Activated naive CD4-positive, alpha-beta T cell treated with Interleukin-2 at 50 U/mL for 16 hours (primary cell): Measurements from ENCODE around the gene DGCR8.
A peak's percentile ranks its signal among the peaks of the same experiment; 100 is the strongest.

ENCODE experiments used
- DNase-seq: peaks from one replicate; pipeline ENCODE4 v3.0.0-alpha.2; 2020

The DGCR8 gene

GRCh38 chr22:20079745-20080444 is at the start of gene DGCR8:
TSS of gene DGCR8 (plus strand) at chr22:20080241. CDS start at chr22:20085964, 5,723 bp downstream.
- DNase-seq: peak; percentile 70

DNA sequence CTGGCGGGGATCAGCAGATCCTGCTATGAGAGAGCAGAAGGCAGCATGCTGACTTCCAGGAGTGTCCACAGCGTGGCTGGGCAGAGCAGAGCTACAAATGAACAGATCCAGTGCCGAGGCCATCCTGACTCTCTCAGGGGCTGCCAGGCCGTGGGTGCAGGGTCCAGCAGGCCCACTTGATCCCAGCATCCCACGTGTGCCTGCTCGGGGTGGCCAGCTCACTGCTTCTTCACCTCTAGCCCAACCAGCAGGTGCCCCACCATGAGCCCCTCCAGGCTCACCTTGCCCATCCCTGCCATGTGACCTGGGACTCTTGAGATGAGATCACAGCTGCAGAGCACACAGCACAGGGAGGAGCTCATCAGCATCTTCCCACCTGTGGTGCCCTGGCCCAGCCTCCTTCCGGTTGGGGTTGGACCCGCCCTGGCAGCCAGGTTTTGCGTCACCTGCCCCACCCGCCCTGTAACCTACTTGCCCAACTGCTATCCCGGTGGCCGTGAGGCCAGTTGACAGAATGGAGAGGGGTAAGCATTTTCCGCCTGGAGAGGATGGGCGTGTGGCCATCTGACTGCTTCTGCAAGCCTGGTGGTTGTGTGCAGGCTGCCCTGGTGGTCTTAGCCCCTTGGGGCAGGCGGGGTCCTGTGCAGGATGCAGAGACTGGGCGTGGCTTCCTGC is 48.2 kb upstream of the DGCR8 start:
- peak; percentile 54 for DNase-seq

- DNase-seq: no peak
Observed at GRCh38 chr22:20032407-20032991, 47.5 kb upstream of the DGCR8 start.

DNA sequence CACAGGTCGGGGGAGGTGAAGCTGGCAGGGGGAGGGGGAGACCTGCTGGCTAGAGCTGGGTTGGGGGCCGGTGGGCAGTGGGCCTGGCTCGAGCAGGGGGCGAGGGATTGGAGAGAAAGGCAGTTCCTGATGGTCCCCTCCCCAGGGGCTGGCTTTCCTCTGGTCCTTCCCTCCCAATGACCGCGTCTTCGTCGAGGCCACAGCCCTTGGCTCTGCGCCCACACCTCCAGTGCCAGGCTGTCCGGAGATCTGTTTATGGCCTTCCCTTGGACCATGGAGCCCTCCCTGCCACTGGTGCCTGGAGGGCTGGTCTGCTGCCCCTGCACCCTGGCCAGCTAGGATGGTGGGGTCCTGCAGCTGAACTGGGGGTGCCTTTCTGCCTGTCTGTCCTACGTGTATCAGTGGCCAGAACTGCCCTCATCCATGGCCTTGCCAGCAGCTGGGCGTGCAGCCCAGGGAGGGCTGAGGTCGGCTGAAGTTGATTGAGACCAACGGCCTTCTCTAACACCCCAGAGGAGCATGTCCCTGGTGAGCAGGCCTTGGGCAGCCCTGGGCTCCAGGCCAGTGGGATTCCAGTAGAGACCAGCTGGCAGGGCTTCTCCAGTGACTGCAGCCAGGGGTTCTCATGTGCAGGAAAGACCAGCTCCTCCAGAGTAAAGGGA is 46.9 kb upstream of the DGCR8 start:
- no peak for DNase-seq

DNA sequence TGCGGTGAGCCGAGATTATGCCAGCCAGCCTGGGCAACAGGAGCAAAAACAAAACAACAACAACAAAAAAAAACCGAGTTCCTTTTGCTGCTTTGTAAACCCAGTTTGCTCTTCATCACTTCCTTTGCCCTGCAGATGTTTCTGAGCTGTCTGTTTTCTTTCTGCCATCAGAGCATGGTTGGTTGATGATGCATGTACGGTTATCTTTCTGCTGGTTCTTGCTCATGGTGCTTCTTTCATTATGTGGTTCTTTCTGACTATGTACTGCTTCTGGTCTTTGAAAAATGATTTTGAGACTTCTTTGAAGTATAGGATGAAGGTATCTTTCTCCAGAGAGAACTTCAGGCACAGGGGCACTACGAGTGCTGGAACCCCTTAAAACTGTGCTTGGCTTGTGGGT is 45.9 kb upstream of the DGCR8 start:
- no peak for DNase-seq

- DNase-seq: no peak
Observed at GRCh38 chr22:20035375-20036083, 44.5 kb upstream of the DGCR8 start.

DNA sequence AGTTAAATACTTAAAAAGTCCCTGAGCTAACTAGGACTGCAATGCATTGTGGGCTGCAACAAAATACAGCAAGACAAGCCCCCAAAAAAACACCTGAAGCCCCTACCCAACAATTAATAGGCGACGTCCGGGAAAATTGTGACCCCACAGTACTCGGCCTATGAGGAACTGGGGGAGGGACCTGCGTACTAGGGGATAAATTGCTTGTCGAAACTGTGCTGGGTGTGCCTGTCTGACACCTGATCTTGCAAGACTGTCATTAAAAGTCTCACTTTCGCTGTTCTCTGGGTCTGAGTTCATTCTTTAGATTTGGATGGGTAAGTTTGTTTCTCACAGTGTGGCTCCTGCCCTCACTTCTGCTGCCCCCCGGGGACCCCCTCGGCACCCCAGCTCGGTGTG is 44.0 kb upstream of the DGCR8 start:
- no peak for DNase-seq

- DNase-seq: no peak
Observed at GRCh38 chr22:20036535-20037392, 43.3 kb upstream of the DGCR8 start.

DNA sequence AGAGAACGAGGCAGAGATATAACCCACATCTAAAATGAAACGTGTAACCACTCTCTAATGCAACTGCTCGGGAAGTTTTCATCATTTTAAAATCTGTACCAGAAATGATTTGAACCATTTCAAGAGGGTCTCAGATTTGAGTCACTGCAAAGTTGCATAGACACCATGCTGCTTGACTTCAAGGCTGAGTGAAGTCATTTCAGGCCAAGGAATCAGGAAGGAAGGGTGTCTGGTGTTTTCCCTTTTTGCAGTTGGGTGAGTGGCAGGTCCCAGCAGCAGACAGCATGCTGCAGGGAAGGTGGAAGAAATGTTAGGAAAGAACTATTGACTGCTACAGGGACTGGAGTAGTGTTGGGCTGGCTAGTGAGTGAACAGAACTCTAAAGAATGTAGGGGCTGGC is 42.6 kb upstream of the DGCR8 start:
- no peak for DNase-seq

DNA sequence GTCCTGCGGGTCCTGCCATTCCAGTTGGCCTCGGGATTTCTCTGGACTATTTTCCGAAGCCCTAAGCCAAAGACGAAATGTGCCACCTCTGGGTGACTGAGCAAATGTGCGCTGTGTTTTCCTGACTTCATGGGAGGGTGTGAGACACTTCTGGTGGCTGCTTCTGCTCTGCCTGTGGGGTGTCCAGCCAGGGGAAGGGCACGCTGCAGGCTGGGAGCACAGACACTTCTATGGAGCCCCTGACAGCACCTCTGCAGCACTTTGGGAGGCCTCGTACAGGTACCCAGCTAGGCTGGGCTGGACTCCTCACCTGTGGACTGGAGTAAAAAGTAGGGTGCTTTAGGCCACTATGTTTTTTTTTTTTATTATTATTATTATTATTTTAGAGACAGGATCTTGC is 41.5 kb upstream of the DGCR8 start:
- no peak for DNase-seq

DNA sequence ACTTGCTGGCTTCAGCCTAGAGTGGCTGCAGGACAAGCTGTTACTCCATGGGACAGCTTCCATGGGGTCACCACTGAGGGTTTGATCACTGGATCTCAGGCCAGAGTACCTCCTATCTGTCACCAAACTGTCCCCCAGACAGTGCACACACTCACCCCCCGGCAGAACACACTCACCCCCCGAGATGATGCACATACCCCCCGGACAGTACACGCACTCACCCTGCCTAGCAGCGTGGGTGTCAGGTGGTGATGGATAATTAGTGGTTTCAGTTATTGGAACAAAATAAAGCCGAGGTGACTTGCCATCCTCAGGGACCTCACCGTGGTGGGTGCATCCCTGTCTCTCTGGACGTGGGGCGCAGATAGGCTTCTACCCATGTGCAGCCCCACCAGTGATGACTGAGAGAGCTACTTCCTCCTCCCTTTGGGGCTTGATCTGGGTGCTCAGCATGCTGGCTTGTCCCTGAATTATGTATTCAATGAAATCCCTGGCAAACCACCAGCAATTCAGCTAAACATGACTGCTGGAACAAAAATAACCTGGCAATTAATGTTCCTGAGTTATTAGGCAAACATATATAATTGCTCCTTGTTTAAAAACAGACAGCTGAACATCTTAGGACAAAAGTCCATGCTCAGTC is 40.2 kb upstream of the DGCR8 start:
- DNase-seq: no peak

DNA sequence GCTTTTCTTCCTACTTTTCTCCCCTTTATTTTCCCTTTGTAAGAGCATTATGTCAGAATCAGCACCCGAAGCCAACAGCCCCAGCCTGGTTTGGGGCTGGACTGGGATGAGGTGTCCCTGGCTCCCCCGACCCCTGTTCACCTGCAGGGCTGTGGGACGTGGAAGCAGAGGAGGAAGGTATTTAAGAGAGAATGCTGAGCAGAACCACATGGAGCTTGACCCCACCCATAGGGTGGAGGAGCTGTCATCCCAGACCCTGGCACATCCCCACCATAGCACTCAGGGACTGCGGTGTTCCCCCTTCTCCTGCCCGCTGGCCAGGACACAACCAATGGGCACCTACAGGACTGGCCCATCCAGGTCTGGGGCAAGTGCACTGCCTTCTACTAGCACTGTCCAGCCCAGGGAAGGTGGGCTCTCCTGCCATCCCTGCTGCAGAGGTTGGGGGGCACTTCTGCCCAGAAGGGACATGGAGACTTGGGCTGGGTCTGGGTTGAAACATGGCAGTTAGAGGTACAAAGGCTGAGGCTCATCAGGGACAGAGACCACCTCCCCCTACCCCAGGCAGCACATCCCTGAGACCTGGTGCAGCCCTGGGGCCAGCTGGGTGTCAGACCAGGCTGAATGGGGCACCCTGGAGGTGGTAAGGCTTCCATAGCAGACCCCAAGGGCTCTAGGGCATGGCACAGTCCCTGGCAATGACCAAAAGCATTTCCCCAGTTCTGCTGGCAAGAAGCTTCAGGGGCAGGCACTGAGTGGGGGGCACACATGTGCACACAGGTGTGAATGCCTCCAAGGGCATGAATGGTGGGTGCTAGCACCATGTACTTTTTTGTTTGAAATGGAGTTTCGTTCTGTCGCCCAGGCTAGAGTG is 39.5 kb upstream of the DGCR8 start:
- DNase-seq: no peak

DNA sequence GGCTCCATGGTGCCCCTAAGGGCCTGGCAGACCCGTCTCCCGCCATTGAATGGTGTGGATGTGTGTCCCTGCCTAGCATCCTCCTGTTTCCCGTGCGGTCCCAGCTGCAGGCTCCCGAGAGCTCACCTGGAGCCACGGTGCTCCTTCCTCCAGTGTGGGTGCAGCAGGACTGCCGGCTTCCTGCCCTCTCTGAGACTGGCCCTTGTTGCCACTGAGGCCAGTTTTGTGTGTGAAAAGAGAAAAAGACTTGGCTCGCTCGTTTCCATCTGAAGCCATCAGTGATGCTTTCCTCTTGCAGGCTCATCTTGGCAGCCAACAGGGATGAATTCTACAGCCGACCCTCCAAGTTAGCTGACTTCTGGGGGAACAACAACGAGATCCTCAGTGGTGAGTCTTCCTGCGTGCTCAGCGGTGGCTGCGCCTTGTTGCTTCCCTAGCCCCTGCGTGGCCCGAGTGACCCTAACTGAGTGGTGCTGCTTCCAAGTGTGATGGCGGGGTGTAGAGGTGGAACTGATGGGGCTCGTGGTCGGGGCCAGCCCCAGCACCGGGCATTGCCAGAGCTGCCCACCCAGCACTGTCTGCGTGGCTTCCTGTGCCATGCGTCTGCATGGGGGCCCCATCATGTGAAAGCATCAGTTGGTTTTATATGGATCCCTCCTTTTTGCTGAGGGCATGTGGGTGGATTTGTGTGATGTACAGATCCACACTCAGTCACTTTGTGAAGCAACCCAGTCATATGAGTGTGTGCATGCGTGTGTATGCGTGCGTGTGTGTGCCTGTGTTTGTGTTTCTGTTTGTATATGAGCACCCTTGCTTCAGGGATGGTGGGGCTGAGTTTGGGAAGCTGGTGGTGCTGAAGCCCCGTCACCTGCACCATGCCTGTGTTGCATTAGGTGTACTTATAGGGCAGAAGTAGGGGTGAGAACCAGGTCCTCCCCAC is 36.7 kb upstream of the DGCR8 start:
- DNase-seq: no peak

GRCh38 chr22:20043997-20044342 is 36.1 kb upstream of the DGCR8 start:
- DNase-seq: no peak

DNA sequence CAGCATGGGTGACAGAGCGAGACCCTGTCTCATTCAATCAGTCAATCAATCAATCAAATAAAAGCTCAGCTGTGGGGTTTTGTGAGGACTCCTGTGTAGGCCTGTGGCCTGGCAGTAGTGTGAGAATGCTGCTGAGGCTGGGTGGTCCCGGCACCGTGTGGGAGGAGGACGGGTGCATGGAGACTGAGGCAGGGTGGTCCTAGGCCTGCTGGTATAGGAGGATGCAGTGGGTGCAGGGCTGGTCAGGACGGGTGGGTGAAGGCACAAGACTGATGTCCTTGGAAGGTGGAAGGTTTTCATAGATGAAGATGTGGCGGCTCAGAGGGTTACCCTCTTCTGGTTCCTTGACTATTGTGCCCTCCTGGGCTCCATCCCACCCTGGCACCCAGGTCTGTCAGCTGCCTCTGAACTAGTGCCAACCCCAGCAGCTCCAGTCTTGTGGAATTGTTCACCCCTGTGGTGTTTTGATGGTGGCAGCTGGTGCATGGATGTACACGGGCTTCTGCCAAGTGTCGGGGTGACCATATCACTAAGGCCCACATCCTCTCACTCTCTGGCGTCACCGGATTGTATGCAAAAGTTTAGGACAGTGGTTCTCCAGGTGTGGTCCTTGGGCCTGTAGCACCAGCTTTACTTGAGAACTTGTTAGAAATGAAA is 35.4 kb upstream of the DGCR8 start:
- DNase-seq: no peak

DNA sequence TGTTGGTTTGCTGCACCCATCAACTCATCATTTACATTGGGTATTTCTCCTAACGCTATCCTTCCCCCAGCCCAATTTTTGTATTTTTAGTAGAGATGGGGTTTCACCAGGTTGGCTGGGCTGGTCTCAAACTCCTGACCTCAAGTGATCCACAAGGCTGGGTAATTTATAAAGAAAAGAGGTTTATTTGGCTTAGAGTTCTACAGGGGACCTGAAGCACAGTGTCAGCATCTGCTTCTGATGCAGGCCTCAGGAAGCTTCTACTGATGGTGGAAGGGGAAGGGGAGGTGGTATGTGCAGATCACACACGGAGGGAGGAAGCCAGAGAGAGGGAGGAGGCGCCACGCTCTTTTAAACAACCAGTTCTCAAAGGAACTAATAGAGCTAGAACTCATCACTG is 33.3 kb upstream of the DGCR8 start:
- no peak for DNase-seq

DNA sequence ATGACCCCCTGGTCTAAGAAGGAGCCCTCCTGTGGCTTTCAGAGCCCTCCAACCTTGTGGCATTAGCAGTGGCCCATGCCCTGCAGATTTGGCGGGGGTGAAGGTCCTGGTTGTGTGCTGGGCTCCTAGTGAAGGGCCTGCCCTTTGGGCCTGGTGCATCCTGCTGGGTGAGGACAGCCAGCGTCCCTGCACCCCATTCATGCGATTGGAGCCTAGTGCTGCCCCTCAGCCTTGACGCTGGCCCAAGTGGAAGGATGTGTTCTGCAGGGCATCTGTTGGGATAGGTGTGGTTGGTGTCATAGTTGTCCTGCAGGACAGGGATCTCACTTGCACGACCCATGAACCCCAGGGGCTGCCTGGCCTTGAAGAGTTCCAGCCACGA is 28.1 kb upstream of the DGCR8 start:
- no peak for DNase-seq

- no peak for DNase-seq
Observed at GRCh38 chr22:20052309-20053259, 27.5 kb upstream of the DGCR8 start.
